Natural killer cell (primary cell): Measurements from ENCODE around the gene PIGL. TPM values are rescaled to one million over a fixed set of nuclear protein-coding genes. Genes with fewer than 3 reads are reported as not detected.

Experiments used
- ATAC-seq, 3 donors: fragments of 150-1000 bp in 2 of 3; fragments of 200-7000 bp in 1 of 3; cut with Tn5 transposase; 1 replicate in 1 of 3; 2 replicates in 2 of 3; pipeline ENCODE4 v1.10.0; 2021; ENCODE audit warnings: mild to moderate bottlenecking in 2 of 3, moderate library complexity in 2 of 3
- DNase-seq, 2 donors: peaks; one replicate each; pipeline versions ENCODE4 v3.0.0 to v3.0.0-alpha.2; 2013 to 2021; ENCODE audit warnings: mixed read lengths in 1 of 2
- H3K27ac ChIP-seq: one replicate; pipeline ENCODE4 v1.5.1; 2013; ENCODE audit warnings: mild to moderate bottlenecking, low read length
- H3K27me3 ChIP-seq: one replicate; pipeline ENCODE4 v1.6.1; 2013; ENCODE audit warnings: low read length; ENCODE audit not compliant: control insufficient read depth, insufficient read depth
- H3K36me3 ChIP-seq: one replicate; pipeline ENCODE4 v1.6.1; 2013; ENCODE audit warnings: low read length; ENCODE audit not compliant: control insufficient read depth, insufficient read depth
- H3K4me1 ChIP-seq: one replicate; pipeline ENCODE4 v1.6.1; 2013; ENCODE audit warnings: low read length; ENCODE audit not compliant: control insufficient read depth, insufficient read depth
- H3K4me3 ChIP-seq: one replicate; pipeline ENCODE4 v1.5.1; 2013; ENCODE audit warnings: low read length
- H3K9me3 ChIP-seq: one replicate; pipeline ENCODE4 v1.6.1; 2013; ENCODE audit warnings: low read length; ENCODE audit not compliant: control insufficient read depth, insufficient read depth
- H3K27ac Mint-ChIP-seq, 2 donors: one replicate each; pipeline ENCODE4 v1.8.0; 2022; ENCODE audit warnings: mild to moderate bottlenecking in 2 of 2, mixed read lengths in 2 of 2, moderate library complexity in 1 of 2
- H3K27me3 Mint-ChIP-seq, 2 donors: one replicate each; pipeline ENCODE4 v1.8.0; 2022; ENCODE audit warnings: low read depth in 2 of 2, mixed read lengths in 2 of 2
- H3K36me3 Mint-ChIP-seq: one replicate; pipeline ENCODE4 v1.8.0; 2022; ENCODE audit warnings: mixed read lengths
- H3K4me1 Mint-ChIP-seq, 2 donors: one replicate each; pipeline ENCODE4 v1.8.0; 2022; ENCODE audit warnings: mixed read lengths in 2 of 2
- H3K4me3 Mint-ChIP-seq: one replicate; pipeline ENCODE4 v1.8.0; 2022; ENCODE audit warnings: mild to moderate bottlenecking, moderate library complexity, mixed read lengths
- H3K9me3 Mint-ChIP-seq, 2 donors: one replicate each; pipeline ENCODE4 v1.8.0; 2022; ENCODE audit warnings: mixed read lengths in 2 of 2
- CTCF ChIP-seq: fragments of 200-600 bp; IDR thresholded peaks from one replicate; pipeline ENCODE4 v1.8.0; 2022; ENCODE audit warnings: antibody characterized with exemption
- WGBS: methylation state at CpG from one replicate; pipeline ENCODE4 v1.1.7; 2013; ENCODE audit warnings: missing lambda C conversion rate; ENCODE audit not compliant: insufficient coverage; 5-methylcytosine and 5-hydroxymethylcytosine counted together
- intact Hi-C: fragments of 100-400 bp; cut with micrococcal nuclease; formaldehyde crosslinking; loops from one replicate; pipeline ENCODE4 v1.14.2; 2022
- total RNA-seq, 4 donors: library from RNA; stranded (reverse); fragments of 120-200 nt in 1 of 4; gene quantifications; one replicate each; pipeline versions ENCODE4 v1.2.3 to v1.2.4, GENCODE V29; 2013 to 2022

PIGL gene
- total RNA-seq, 3 donors from 2014 or later (not counting 1 experiment from before 2014, with no cell fraction given), result 44.2 to 68.3 (median 47.9) TPM

DNA sequence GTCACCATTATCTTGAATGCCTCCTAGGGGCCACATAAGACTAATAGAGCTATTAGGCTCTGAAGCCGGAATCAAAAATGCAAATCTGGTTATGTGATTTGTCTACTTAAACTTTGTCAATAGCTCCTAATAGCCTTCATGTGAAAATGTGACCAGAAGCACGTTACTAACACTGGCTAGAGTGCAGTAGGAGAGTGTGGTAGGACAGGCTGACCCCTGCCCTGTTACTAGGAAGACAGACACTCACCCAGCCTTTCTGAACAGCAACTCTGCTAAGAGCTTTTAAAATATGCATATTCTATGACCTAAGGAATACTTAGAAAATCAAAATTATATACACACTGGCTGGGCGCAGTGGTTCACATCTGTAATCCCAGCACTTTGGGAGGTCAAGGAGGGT, 110.0 kb downstream of the PIGL start:
- DNase-seq (no peak), ATAC-seq (no peak)
- WGBS, result 96% methylated on average over 2 of the region's 3 CpGs
- Histone ChIP-seq H3K4me1 (no peaks in the 10 kb centered on the region), H3K4me3 (no peak overlapping the region), H3K9me3 (no peaks in the 10 kb centered on the region), H3K27me3 (no peaks in the 10 kb centered on the region), H3K27ac (no peak overlapping the region), H3K36me3 (peaks cover 18% of the 10 kb centered on the region)
- TF ChIP-seq CTCF, result no peak
- H3K4me1 Mint-ChIP-seq, result no peaks in the 10 kb centered on the region
- H3K27me3 Mint-ChIP-seq, result no peaks in the 10 kb centered on the region
- no peaks in the 10 kb centered on the region for H3K36me3 Mint-ChIP-seq
- H3K27ac Mint-ChIP-seq, result no peak overlapping the region
- no peak overlapping the region for H3K4me3 Mint-ChIP-seq
- no peaks in the 10 kb centered on the region for H3K9me3 Mint-ChIP-seq
- intact Hi-C loops, result no loop called here

DNA sequence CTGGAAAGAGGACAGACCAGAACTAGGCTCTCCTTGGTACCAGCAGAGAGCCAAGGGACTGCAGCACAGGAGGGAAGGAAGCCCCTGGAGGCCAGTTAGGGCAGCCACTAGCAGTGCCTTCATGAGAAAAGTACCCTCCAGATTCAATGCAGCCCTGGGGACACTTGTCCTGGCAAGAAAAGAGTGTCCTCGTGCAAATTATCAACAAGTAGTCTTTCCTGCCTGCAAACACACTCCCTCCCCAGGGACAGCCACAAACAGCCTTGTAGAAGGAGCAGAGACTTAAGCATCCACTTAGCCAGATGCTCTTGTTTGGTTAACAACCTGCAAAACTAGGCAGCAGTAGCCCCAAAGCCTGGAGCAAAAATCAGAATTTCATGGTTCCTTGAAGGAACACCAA, 112.0 kb downstream of the PIGL start:
- ATAC-seq (no peak), DNase-seq (no peak)
- no peaks in the 10 kb centered on the region for H3K27me3 Mint-ChIP-seq
- TF ChIP-seq CTCF, result no peak
- no peaks in the 10 kb centered on the region for H3K9me3 ChIP-seq
- no peaks in the 10 kb centered on the region for H3K36me3 Mint-ChIP-seq
- intact Hi-C loops, result no loop called here
- H3K4me3 Mint-ChIP-seq, result no peak overlapping the region
- H3K4me1 ChIP-seq, result no peaks in the 10 kb centered on the region
- WGBS, result 73% methylated on average over 1 of the region's 1 CpG
- no peak overlapping the region for H3K4me3 ChIP-seq
- H3K36me3 ChIP-seq, result peaks cover 14% of the 10 kb centered on the region
- H3K9me3 Mint-ChIP-seq, result no peaks in the 10 kb centered on the region
- no peak overlapping the region for H3K27ac Mint-ChIP-seq
- H3K27ac ChIP-seq, result no peak overlapping the region
- no peaks in the 10 kb centered on the region for H3K27me3 ChIP-seq
- H3K4me1 Mint-ChIP-seq, result no peaks in the 10 kb centered on the region

- no peak for DNase-seq
- Mint-ChIP-seq H3K27ac (no peak overlapping the region), H3K36me3 (no peaks in the 10 kb centered on the region), H3K4me1 (no peaks in the 10 kb centered on the region), H3K4me3 (no peak overlapping the region), H3K27me3 (no peaks in the 10 kb centered on the region), H3K9me3 (no peaks in the 10 kb centered on the region)
- ATAC-seq, result no peak
- WGBS, result 87% methylated on average over 11 of the region's 11 CpGs
- H3K27me3 ChIP-seq, result no peaks in the 10 kb centered on the region
- no peaks in the 10 kb centered on the region for H3K9me3 ChIP-seq
- intact Hi-C loops, result no loop called here
- H3K27ac ChIP-seq, result no peak overlapping the region
- peaks cover 14% of the 10 kb centered on the region for H3K36me3 ChIP-seq
- H3K4me1 ChIP-seq, result no peaks in the 10 kb centered on the region
- TF ChIP-seq CTCF, result no peak
- no peak overlapping the region for H3K4me3 ChIP-seq
These were observed 112.7 kb downstream of the PIGL start for GRCh38 chr17:16329519-16330271.

- no peaks in the 10 kb centered on the region for H3K4me1 Mint-ChIP-seq
- no peaks in the 10 kb centered on the region for H3K27me3 ChIP-seq
- H3K9me3 Mint-ChIP-seq, result no peaks in the 10 kb centered on the region
- ATAC-seq, result no peak
- H3K27ac Mint-ChIP-seq, result no peak overlapping the region
- no peak for DNase-seq
- TF ChIP-seq CTCF, result no peak
- H3K36me3 Mint-ChIP-seq, result no peaks in the 10 kb centered on the region
- no peaks in the 10 kb centered on the region for H3K9me3 ChIP-seq
- peaks cover 5% of the 10 kb centered on the region for H3K36me3 ChIP-seq
- intact Hi-C loops, result no loop called here
- no peaks in the 10 kb centered on the region for H3K27me3 Mint-ChIP-seq
- H3K4me1 ChIP-seq, result no peaks in the 10 kb centered on the region
- H3K4me3 Mint-ChIP-seq, result no peak overlapping the region
- 96% methylated on average over 2 of the region's 3 CpGs for WGBS
- H3K27ac ChIP-seq, result no peak overlapping the region
- H3K4me3 ChIP-seq, result no peak overlapping the region
These were observed 121.4 kb downstream of the PIGL start for GRCh38 chr17:16338391-16338790.
